HT-29 (cell line): ENCODE measurements around the gene NATD1. TPM values are rescaled to one million over a fixed set of nuclear protein-coding genes. Genes with fewer than 3 reads are reported as not detected.
"Not testable (repeated sequence)": the region's sequence is repeated elsewhere in the genome, so short reads cannot be mapped to it uniquely, and the experiment has no call there.

Experiments
- DNase-seq: peaks from one replicate; pipeline ENCODE4 v3.0.0-alpha.2; 2015; ENCODE audit warnings: low spot score
- small RNA-seq: library from RNA; depleted of rRNA; stranded (forward); fragments of <200 nt; gene quantifications from one replicate; pipeline ENCODE3, GENCODE V24; 2014
- total RNA-seq: library from RNA; depleted of rRNA; stranded (reverse); fragments of >200 nt; shearing (Covaris generic); gene quantifications from 2 replicates; pipeline ENCODE4 v1.2.3, GENCODE V29; 2014; rRNA removed

The NATD1 gene
- total RNA-seq, 1 experiment from 2014 or later: 1.1 TPM

- DNase-seq: no peak
These were observed 59.0 kb downstream of the NATD1 start for GRCh38 chr17:21194226-21194625.

GRCh38 chr17:21193031-21193430, 60.2 kb downstream of the NATD1 start:
- no peak for DNase-seq

- not testable (repeated sequence) for DNase-seq
These were observed 60.8 kb downstream of the NATD1 start for GRCh38 chr17:21192414-21192813.

GRCh38 chr17:21191698-21192097, 61.5 kb downstream of the NATD1 start:
- no peak for DNase-seq

GRCh38 chr17:21190078-21190477, 63.1 kb downstream of the NATD1 start:
- no peak for DNase-seq

- no peak for DNase-seq
These were observed 63.8 kb downstream of the NATD1 start for GRCh38 chr17:21189361-21189760.

Small RNA genes within 50 kb of the gene (small RNA-seq; reads per million reads assigned to genes)
- not detected for gene RN7SL426P

Other genes starting within 250 kb of the NATD1 start
- gene USP22, start 210.4 kb downstream of the NATD1 start, total RNA-seq: 94.3 and 110 TPM in 2 replicates
- gene DHRS7B, start 126.4 kb downstream of the NATD1 start, total RNA-seq: 24.5 and 26.9 TPM in 2 replicates
- gene TMEM11, start 39.2 kb downstream of the NATD1 start, total RNA-seq: 34.1 and 36.5 TPM in 2 replicates
- gene MAP2K3, start 31.3 kb upstream of the NATD1 start, total RNA-seq: 65.0 and 89.9 TPM in 2 replicates
- not detected in 2 replicates for gene KCNJ12, start 122.9 kb upstream of the NATD1 start, total RNA-seq